ENCODE data around the gene PITRM1.

DNA sequence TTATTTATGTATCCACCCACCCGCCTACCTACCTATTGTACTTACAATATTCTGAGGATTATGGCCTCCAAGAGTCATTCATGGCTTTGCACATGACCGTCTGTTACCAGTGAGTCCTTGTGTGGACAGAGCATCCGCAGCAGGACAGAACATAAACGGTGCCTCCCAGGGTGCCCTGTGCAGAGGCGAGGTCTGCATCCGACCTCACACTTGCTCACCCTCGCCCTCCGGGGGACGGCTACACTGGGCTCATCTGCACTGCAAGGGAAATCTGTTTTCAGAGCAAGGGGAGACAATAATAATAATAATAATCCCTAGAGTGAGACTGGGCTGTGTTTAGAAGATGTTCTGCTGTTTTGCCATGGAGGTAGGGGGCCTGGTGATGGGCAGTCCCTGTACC, 75.4 kb downstream of the PITRM1 start:
- TF ChIP-seq TEAD4 (IDR thresholded peaks at IDR 0.05; ENCODE audit: borderline replicate concordance, insufficient read depth) (no peak), EZH2phosphoT487 (IDR thresholded peaks at IDR 0.05; ENCODE audit: borderline replicate concordance, low read depth) (no peak), EP300 (IDR thresholded peaks at IDR 0.05; ENCODE audit: borderline replicate concordance in 1 of 2, low read depth in 1 of 2, low read length in 1 of 2) (no peak), YY1 (IDR thresholded peaks at IDR 0.05; ENCODE audit: low read depth) (no peak)
- TF ChIP-seq, protein P1, sequence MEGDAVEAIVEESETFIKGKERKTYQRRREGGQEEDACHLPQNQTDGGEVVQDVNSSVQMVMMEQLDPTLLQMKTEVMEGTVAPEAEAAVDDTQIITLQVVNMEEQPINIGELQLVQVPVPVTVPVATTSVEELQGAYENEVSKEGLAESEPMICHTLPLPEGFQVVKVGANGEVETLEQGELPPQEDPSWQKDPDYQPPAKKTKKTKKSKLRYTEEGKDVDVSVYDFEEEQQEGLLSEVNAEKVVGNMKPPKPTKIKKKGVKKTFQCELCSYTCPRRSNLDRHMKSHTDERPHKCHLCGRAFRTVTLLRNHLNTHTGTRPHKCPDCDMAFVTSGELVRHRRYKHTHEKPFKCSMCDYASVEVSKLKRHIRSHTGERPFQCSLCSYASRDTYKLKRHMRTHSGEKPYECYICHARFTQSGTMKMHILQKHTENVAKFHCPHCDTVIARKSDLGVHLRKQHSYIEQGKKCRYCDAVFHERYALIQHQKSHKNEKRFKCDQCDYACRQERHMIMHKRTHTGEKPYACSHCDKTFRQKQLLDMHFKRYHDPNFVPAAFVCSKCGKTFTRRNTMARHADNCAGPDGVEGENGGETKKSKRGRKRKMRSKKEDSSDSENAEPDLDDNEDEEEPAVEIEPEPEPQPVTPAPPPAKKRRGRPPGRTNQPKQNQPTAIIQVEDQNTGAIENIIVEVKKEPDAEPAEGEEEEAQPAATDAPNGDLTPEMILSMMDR (IDR thresholded peaks at IDR 0.05): no peak
- TF ChIP-seq, protein P2, sequence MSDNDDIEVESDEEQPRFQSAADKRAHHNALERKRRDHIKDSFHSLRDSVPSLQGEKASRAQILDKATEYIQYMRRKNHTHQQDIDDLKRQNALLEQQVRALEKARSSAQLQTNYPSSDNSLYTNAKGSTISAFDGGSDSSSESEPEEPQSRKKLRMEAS (IDR thresholded peaks at IDR 0.05; ENCODE audit: low read depth): no peak
